Measurements from ENCODE around the gene ARG2.

- no peak for TF ChIP-seq CTCF (conservative IDR thresholded peaks at IDR 0.05; ENCODE audit: low read depth, low read length)
- no peak for TF ChIP-seq EZH2 (IDR thresholded peaks at IDR 0.05; ENCODE audit: low read length, unreplicated experiment)
These were observed 33.4 kb upstream of the ARG2 start for GRCh38 chr14:67586369-67586768.
